HepG2 (cell line): Measurements from ENCODE around the gene FITM1. TPM values are rescaled to one million over a fixed set of nuclear protein-coding genes. Genes with fewer than 3 reads are reported as not detected.

Experiments used
- AGO2 ChIP-seq: fragments of 200-400 bp; formaldehyde crosslinking; optimal IDR thresholded peaks from 2 replicates; pipeline ENCODE3; 2017; ENCODE audit warnings: mild to moderate bottlenecking, low read depth, low read length, moderate library complexity
- CREM ChIP-seq, 2 experiments: sonication (generic) in 1 of 2; formaldehyde crosslinking in 1 of 2; IDR thresholded peaks; 2 replicates each; pipeline versions ENCODE4 v1.4.0 to v1.6.1; 2016 to 2020; ENCODE audit warnings: antibody characterized with exemption in 1 of 2, mild to moderate bottlenecking in 1 of 2, missing genetic modification reagents in 1 of 2
- HIC2 ChIP-seq: sonication (generic); formaldehyde crosslinking; IDR thresholded peaks from 2 replicates; pipeline ENCODE4 v1.9.0; 2022; ENCODE audit warnings: low read depth, missing genetic modification reagents
- HOXD1 ChIP-seq: sonication (generic); formaldehyde crosslinking; IDR thresholded peaks from 2 replicates; pipeline ENCODE4 v1.5.0; 2020; ENCODE audit warnings: missing genetic modification reagents
- ONECUT2 ChIP-seq: sonication (generic); formaldehyde crosslinking; IDR thresholded peaks from 2 replicates; pipeline ENCODE4 v1.4.0; 2020; ENCODE audit warnings: missing genetic modification reagents
- PRDM15 ChIP-seq: sonication (generic); formaldehyde crosslinking; IDR thresholded peaks from 2 replicates; pipeline ENCODE4 v1.4.0; 2020; ENCODE audit warnings: missing genetic modification reagents
- STAG1 ChIP-seq: sonication (generic); formaldehyde crosslinking; IDR thresholded peaks from 2 replicates; pipeline ENCODE4 v1.4.0; 2020; ENCODE audit warnings: missing genetic modification reagents
- TEAD3 ChIP-seq: optimal IDR thresholded peaks from 2 replicates; pipeline ENCODE3; 2016; ENCODE audit warnings: borderline replicate concordance
- XRCC5 ChIP-seq: fragments of 200-400 bp; formaldehyde crosslinking; optimal IDR thresholded peaks from 2 replicates; pipeline ENCODE3; 2017; ENCODE audit warnings: mild to moderate bottlenecking, low read length
- ZNF121 ChIP-seq: sonication (generic); formaldehyde crosslinking; IDR thresholded peaks from 2 replicates; pipeline ENCODE4 v1.5.0; 2020; ENCODE audit warnings: mild to moderate bottlenecking, missing genetic modification reagents
- ZNF512B ChIP-seq: sonication (generic); formaldehyde crosslinking; IDR thresholded peaks from 2 replicates; pipeline ENCODE4 v1.5.1; 2020; ENCODE audit warnings: missing genetic modification reagents, mild to moderate bottlenecking, borderline replicate concordance
- ZNF557 ChIP-seq: sonication (generic); formaldehyde crosslinking; IDR thresholded peaks from 2 replicates; pipeline ENCODE4 v1.4.0; 2020; ENCODE audit warnings: missing genetic modification reagents
- ZNF609 ChIP-seq: sonication (generic); formaldehyde crosslinking; IDR thresholded peaks from 2 replicates; pipeline ENCODE4 v1.4.0; 2020; ENCODE audit warnings: mild to moderate bottlenecking, missing genetic modification reagents, borderline replicate concordance
- ZNF775 ChIP-seq: sonication (generic); formaldehyde crosslinking; IDR thresholded peaks from 2 replicates; pipeline ENCODE4 v1.4.0; 2020; ENCODE audit warnings: missing genetic modification reagents, mild to moderate bottlenecking, moderate library complexity, borderline replicate concordance
- ZNF839 ChIP-seq: sonication (generic); formaldehyde crosslinking; IDR thresholded peaks from 2 replicates; pipeline ENCODE4 v1.4.0; 2020; ENCODE audit warnings: missing genetic modification reagents, mild to moderate bottlenecking, borderline replicate concordance
- ZNF841 ChIP-seq: sonication (generic); formaldehyde crosslinking; IDR thresholded peaks from 2 replicates; pipeline ENCODE4 v1.8.1; 2023; ENCODE audit warnings: missing genetic modification reagents, borderline replicate concordance
- ZSCAN29 ChIP-seq: sonication (generic); formaldehyde crosslinking; conservative IDR thresholded peaks from 2 replicates; pipeline ENCODE4 v1.4.0; 2020; ENCODE audit warnings: mild to moderate bottlenecking, missing genetic modification reagents
- polyA plus RNA-seq, 8 experiments: library from polyadenylated mRNA; depleted of rRNA in 3 of 8; stranded (reverse) in 7 of 8; unstranded in 1 of 8; fragments of >200 nt; fragmentation: Illumina TruSeq in 4 of 8; extraction: Trizol in 4 of 8; gene quantifications; 2 replicates each; pipeline versions ENCODE4 v1.2.1 to v1.2.3, GENCODE V29; 2011 to 2016; ENCODE audit warnings: low read depth in 4 of 8, missing spikeins in 1 of 8, mixed read lengths in 1 of 8; ENCODE audit not compliant: insufficient read depth in 1 of 8
- total RNA-seq, 5 experiments: library from RNA; depleted of rRNA; stranded (reverse); fragments of >200 nt; fragmentation: Illumina TruSeq; extraction: Trizol; gene quantifications; 2 replicates each; pipeline ENCODE4 v1.2.3, GENCODE V29; 2016; ENCODE audit warnings: low read depth in 1 of 5

The FITM1 gene
- total and polyA plus RNA-seq, 2 of the 13 experiments (the other 11 are each of a cell fraction or from before 2014, with no cell fraction given): 2.7 to 5.8 TPM

GRCh38 chr14:24135584-24135833 is 5.0 kb downstream of the FITM1 start (continued):
- TF ChIP-seq ZNF512B (peak; percentile 84; the same call in 1 of the 2 replicates), ZNF557 (no peak), HIC2 (CRISPR knock-in tag) (no peak), STAG1 (CRISPR knock-in tag) (no peak), PRDM15 (no peak), ZSCAN29 (CRISPR knock-in tag) (0 out of 2 replicates have a peak, but pooled peaks have one; percentile 54), TEAD3 (CRISPR knock-in tag) (peak; percentile 27), ZNF841 (CRISPR knock-in tag) (no peak), CREM (IDR thresholded peaks at IDR 0.05) (no peak), CREM (CRISPR knock-in tag; IDR thresholded peaks at IDR 0.05) (0 out of 2 replicates have a peak, but pooled peaks have one; percentile 21), ZNF121 (CRISPR knock-in tag) (no peak), ZNF775 (CRISPR knock-in tag) (0 out of 2 replicates have a peak, but pooled peaks have one; percentile 20), AGO2 (no peak), XRCC5 (peak; percentile 12), ZNF609 (CRISPR knock-in tag) (no peak), ONECUT2 (CRISPR knock-in tag) (no peak), ZNF839 (CRISPR knock-in tag) (0 out of 2 replicates have a peak, but pooled peaks have one; percentile 15), HOXD1 (CRISPR knock-in tag) (peak; percentile 45; the same call in 1 of the 2 replicates)
